PC-9 (cell line): Measurements from ENCODE around the gene MAP3K20. TPM values are rescaled to one million over a fixed set of nuclear protein-coding genes. Genes with fewer than 3 reads are reported as not detected.

ENCODE experiments used
- Bru-seq: library from RNA; stranded (reverse); fragments of 400-500 nt; gene quantifications from one replicate; lab custom pipeline; 2021; lab: Mats Ljungman, UMichigan
- BruChase-seq, 2 experiments: library from RNA; stranded (reverse); fragments of 400-500 nt; gene quantifications; one replicate each; lab custom pipeline; 2021; lab: Mats Ljungman, UMichigan
- BruUV-seq: library from RNA; stranded (reverse); fragments of 400-500 nt; replicated peaks from 2 replicates; lab custom pipeline; 2021; lab: Mats Ljungman, UMichigan
- CTCF ChIA-PET: fragments of 300-600 bp; sonication (Branson Sonifier 250); formaldehyde crosslinking; loops from one replicate; lab custom pipeline; 2022; ENCODE audit warnings: antibody characterized with exemption; lab: Charles Lee
- POLR2A ChIA-PET: fragments of 300-600 bp; sonication (Branson Sonifier 250); formaldehyde crosslinking; loops from one replicate; lab custom pipeline; 2022; ENCODE audit warnings: antibody characterized with exemption; ENCODE audit not compliant: unreplicated experiment; lab: Charles Lee
- DNase-seq, 2 experiments: peaks; one replicate each; pipeline versions ENCODE4 v3.0.0 to v3.0.0-alpha.2; 2015 to 2022; ENCODE audit warnings: mixed read lengths in 1 of 2
- H2AFZ ChIP-seq: fragments of 200-600 bp; sonication (generic); 2 replicates; pipeline ENCODE4 v1.8.1; 2017; ENCODE audit warnings: antibody characterized with exemption
- H3F3A ChIP-seq: fragments of 200-600 bp; sonication (generic); 2 replicates; pipeline ENCODE4 v1.8.1; 2017; ENCODE audit warnings: antibody characterized with exemption, mild to moderate bottlenecking, low read depth; ENCODE audit not compliant: insufficient read depth
- H3K27ac ChIP-seq: fragments of 200-600 bp; sonication (generic); 2 replicates; pipeline ENCODE4 v1.6.1; 2016; ENCODE audit warnings: mixed run types
- H3K27me3 ChIP-seq: fragments of 200-600 bp; sonication (generic); 2 replicates; pipeline ENCODE4 v1.6.1; 2016; ENCODE audit warnings: low read depth, mixed run types; ENCODE audit not compliant: insufficient read depth
- H3K36me3 ChIP-seq: fragments of 200-600 bp; sonication (generic); 2 replicates; pipeline ENCODE4 v1.6.1; 2016; ENCODE audit warnings: low read depth, mixed run types
- H3K4me1 ChIP-seq: fragments of 200-600 bp; sonication (generic); replicated peaks from 2 replicates; pipeline ENCODE4 v1.6.1; 2016; ENCODE audit warnings: mixed run types; ENCODE audit not compliant: insufficient read depth
- H3K4me2 ChIP-seq: fragments of 200-600 bp; sonication (generic); 2 replicates; pipeline ENCODE4 v1.6.1; 2017; ENCODE audit warnings: mixed run types
- H3K4me3 ChIP-seq: fragments of 200-600 bp; sonication (generic); 2 replicates; pipeline ENCODE4 v1.6.1; 2016; ENCODE audit warnings: mixed run types
- H3K79me2 ChIP-seq: fragments of 200-600 bp; sonication (generic); 2 replicates; pipeline ENCODE4 v1.6.1; 2017; ENCODE audit warnings: low read depth, mixed run types
- H3K9me2 ChIP-seq: fragments of 200-600 bp; sonication (generic); 2 replicates; pipeline ENCODE4 v1.8.1; 2017; ENCODE audit warnings: mild to moderate bottlenecking; ENCODE audit not compliant: insufficient read depth
- H3K9me3 ChIP-seq: fragments of 200-600 bp; sonication (generic); 2 replicates; pipeline ENCODE4 v1.8.1; 2016; ENCODE audit warnings: low read depth; ENCODE audit not compliant: insufficient read depth
- H4K20me1 ChIP-seq: fragments of 200-600 bp; sonication (generic); 2 replicates; pipeline ENCODE4 v1.8.1; 2017; ENCODE audit not compliant: insufficient read depth
- EZH2 ChIP-seq: fragments of 200-600 bp; sonication (generic); IDR thresholded peaks from 2 replicates; pipeline ENCODE4 v1.8.0; 2017; ENCODE audit warnings: antibody characterized with exemption, low read depth
- intact Hi-C: fragments of 100-400 bp; cut with micrococcal nuclease; formaldehyde crosslinking; loops from one replicate; pipeline ENCODE4 v1.10.0; 2022; ENCODE audit not compliant: unreplicated experiment
- long read RNA-seq: library from polyadenylated mRNA; stranded (forward); transcript quantifications from one replicate; pipeline ENCODE4 v2.0.0, GENCODE V29; 2022
- total RNA-seq: library from RNA; stranded (reverse); gene quantifications from 2 replicates; pipeline ENCODE4 v1.2.3, GENCODE V29; 2021
- TF ChIP-seq, protein P1 (sequence below): fragments of 200-600 bp; sonication (generic); conservative IDR thresholded peaks from 2 replicates; pipeline ENCODE4 v1.6.1; 2017; ENCODE audit warnings: mixed run types, antibody characterized with exemption, mild to moderate bottlenecking, moderate library complexity

Gene MAP3K20
- total RNA-seq (58.5 and 60.5 TPM in 2 replicates), Bru-seq, nascent RNA (percentile 88 among the genes with signal in this experiment), BruChase-seq, experiment 1, labeled RNA remaining after a 2-hour chase (percentile 85 among the genes with signal in this experiment), BruChase-seq, experiment 2, labeled RNA remaining after a 6-hour chase (percentile 79 among the genes with signal in this experiment)
- long read RNA-seq, full-length matches to known transcripts: 37 of 65 reads
- long read RNA-seq, partial matches to known transcripts: 4 of 65 reads
- long read RNA-seq, other reads (novel, unspliced or antisense): 24 of 65 reads

- DNase-seq: peak; percentile 52 to 76
- H3K27ac ChIP-seq: peak within 1 kb of the TSS; percentile 61
- H3K4me2 ChIP-seq: peak within 1 kb of the TSS; percentile 92
- BruUV-seq: no TSS peak
- H3K36me3 ChIP-seq: no peaks in the 10 kb centered on the region
- POLR2A ChIA-PET: interaction anchor here (0.9 kb wide), 1 partner anchor 27 kb away, joined by 4 read pairs; no protein-coding TSS in a partner anchor
- peaks cover 56% of the 10 kb centered on the region for H3K4me1 ChIP-seq
- H2AFZ ChIP-seq: peak within 1 kb of the TSS; percentile 94
- peaks cover 20% of the 10 kb centered on the region for H3F3A ChIP-seq
- peaks cover 46% of the 10 kb centered on the region for H3K79me2 ChIP-seq
- no peaks in the 10 kb centered on the region for H4K20me1 ChIP-seq
- H3K27me3 ChIP-seq: no peaks in the 10 kb centered on the region
- TF ChIP-seq, protein P1, sequence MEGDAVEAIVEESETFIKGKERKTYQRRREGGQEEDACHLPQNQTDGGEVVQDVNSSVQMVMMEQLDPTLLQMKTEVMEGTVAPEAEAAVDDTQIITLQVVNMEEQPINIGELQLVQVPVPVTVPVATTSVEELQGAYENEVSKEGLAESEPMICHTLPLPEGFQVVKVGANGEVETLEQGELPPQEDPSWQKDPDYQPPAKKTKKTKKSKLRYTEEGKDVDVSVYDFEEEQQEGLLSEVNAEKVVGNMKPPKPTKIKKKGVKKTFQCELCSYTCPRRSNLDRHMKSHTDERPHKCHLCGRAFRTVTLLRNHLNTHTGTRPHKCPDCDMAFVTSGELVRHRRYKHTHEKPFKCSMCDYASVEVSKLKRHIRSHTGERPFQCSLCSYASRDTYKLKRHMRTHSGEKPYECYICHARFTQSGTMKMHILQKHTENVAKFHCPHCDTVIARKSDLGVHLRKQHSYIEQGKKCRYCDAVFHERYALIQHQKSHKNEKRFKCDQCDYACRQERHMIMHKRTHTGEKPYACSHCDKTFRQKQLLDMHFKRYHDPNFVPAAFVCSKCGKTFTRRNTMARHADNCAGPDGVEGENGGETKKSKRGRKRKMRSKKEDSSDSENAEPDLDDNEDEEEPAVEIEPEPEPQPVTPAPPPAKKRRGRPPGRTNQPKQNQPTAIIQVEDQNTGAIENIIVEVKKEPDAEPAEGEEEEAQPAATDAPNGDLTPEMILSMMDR: no peak
- no peak for TF ChIP-seq EZH2
- peak within 1 kb of the TSS; percentile 67 for H3K4me3 ChIP-seq
- CTCF ChIA-PET: interaction anchor here (0.6 kb wide), 1 partner anchor 48 kb away, joined by 3 read pairs; no protein-coding TSS in a partner anchor
- no peaks in the 10 kb centered on the region for H3K9me3 ChIP-seq
- intact Hi-C loops: loop anchor here (1.0 to 10.0 kb wide), 6 partner anchors 22 to 134 kb away; no protein-coding TSS in a partner anchor
- no peaks in the 10 kb centered on the region for H3K9me2 ChIP-seq
Measured at GRCh38 chr2:173075781-173076580, at the start of gene MAP3K20. TSS of gene MAP3K20 (plus strand) at chr2:173075846. CDS start at chr2:173091032, 15,186 bp downstream.

DNA sequence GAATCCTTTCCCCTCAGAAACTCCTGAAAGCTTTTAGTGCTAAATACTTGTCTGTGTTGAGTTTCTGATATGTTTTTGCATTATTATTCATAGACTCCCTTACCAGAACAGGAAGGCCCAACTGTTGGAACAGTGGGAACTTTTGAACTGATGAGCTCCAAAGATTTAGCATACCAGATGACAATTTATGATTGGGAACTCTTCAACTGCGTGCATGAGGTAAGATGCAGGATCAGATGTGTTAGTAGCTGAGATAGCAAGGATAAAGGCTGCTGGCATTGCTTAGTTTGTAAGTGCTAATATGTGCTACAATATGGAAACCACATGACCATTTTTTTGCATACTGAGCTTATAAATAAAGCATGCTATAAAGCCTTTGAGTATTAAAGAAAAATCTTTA, 49.2 kb upstream of the MAP3K20 start:
- BruUV-seq: no TSS peak
- intact Hi-C loops: loop anchor here (2.0 to 10.0 kb wide), 3 partner anchors 328 to 421 kb away; partner anchors contain the start of gene CDCA7

More for the DNA sequence above, 49.2 kb upstream of the MAP3K20 start:
- CTCF ChIA-PET: interaction anchor here (0.8 to 5.6 kb wide), 4 partner anchors 9 to 1460 kb away, joined by 3 to 46 read pairs (median 4); partner anchors contain the start of gene GPR155
- no peak for TF ChIP-seq EZH2
- TF ChIP-seq, protein P1: no peak
- H3K4me3 ChIP-seq: no peak overlapping the region
- POLR2A ChIA-PET: interaction anchor here (0.7 kb wide), 2 partner anchors 18 to 183 kb away, joined by 4 to 7 read pairs; no protein-coding TSS in a partner anchor
- H3K79me2 ChIP-seq: no peaks in the 10 kb centered on the region
- no peaks in the 10 kb centered on the region for H3K36me3 ChIP-seq
- DNase-seq: no peak
- no peaks in the 10 kb centered on the region for H3K9me2 ChIP-seq
- H4K20me1 ChIP-seq: no peaks in the 10 kb centered on the region
- H3K9me3 ChIP-seq: no peaks in the 10 kb centered on the region
- no peak overlapping the region for H3K4me2 ChIP-seq
- H3K4me1 ChIP-seq: peaks cover 4% of the 10 kb centered on the region
- H3K27me3 ChIP-seq: no peaks in the 10 kb centered on the region
- no peaks in the 10 kb centered on the region for H3F3A ChIP-seq
- no peak overlapping the region for H2AFZ ChIP-seq
- no peak overlapping the region for H3K27ac ChIP-seq
